Measurements from ENCODE around the gene OPCML.

The OPCML gene

GRCh38 chr11:132714859-132715440 is 817.4 kb downstream of the OPCML start:
- TF ChIP-seq CTCF (IDR thresholded peaks at IDR 0.05; ENCODE audit: low read depth, low read length), result no peak
- H3K27me3 ChIP-seq (ENCODE audit: insufficient read depth, low read depth, severe bottlenecking), result no peaks in the 10 kb centered on the region
- H3K9me3 ChIP-seq (ENCODE audit: severe bottlenecking), result no peaks in the 10 kb centered on the region
- H3K4me3 ChIP-seq (ENCODE audit: low read depth, low read length), result no peak overlapping the region
- H3K27ac ChIP-seq, result no peak overlapping the region
- no peaks in the 10 kb centered on the region for H3K36me3 ChIP-seq
- no peak for DNase-seq

GRCh38 chr11:132712466-132712865 is 819.8 kb downstream of the OPCML start:
- H3K27me3 ChIP-seq (ENCODE audit: insufficient read depth, low read depth, severe bottlenecking), result no peaks in the 10 kb centered on the region
- H3K36me3 ChIP-seq, result no peaks in the 10 kb centered on the region
- no peak for TF ChIP-seq CTCF (IDR thresholded peaks at IDR 0.05; ENCODE audit: low read depth, low read length)
- DNase-seq, result no peak
- no peak overlapping the region for H3K27ac ChIP-seq
- H3K4me3 ChIP-seq (ENCODE audit: low read depth, low read length), result no peak overlapping the region
- H3K9me3 ChIP-seq (ENCODE audit: severe bottlenecking), result no peaks in the 10 kb centered on the region

GRCh38 chr11:132704781-132705375 is 827.4 kb downstream of the OPCML start:
- H3K36me3 ChIP-seq, result no peaks in the 10 kb centered on the region

GRCh38 chr11:132692891-132693290 is 839.4 kb downstream of the OPCML start:
- H3K4me3 ChIP-seq (ENCODE audit: low read depth, low read length), result no peak overlapping the region
- no peak overlapping the region for H3K27ac ChIP-seq
- H3K27me3 ChIP-seq (ENCODE audit: insufficient read depth, low read depth, severe bottlenecking), result no peaks in the 10 kb centered on the region
- TF ChIP-seq CTCF (IDR thresholded peaks at IDR 0.05; ENCODE audit: low read depth, low read length), result no peak
- H3K36me3 ChIP-seq, result no peaks in the 10 kb centered on the region
- H3K9me3 ChIP-seq (ENCODE audit: severe bottlenecking), result peaks cover 2% of the 10 kb centered on the region
- no peak for DNase-seq

More at GRCh38 chr11:132704781-132705375, 827.4 kb downstream of the OPCML start:
- no peak for TF ChIP-seq CTCF (IDR thresholded peaks at IDR 0.05; ENCODE audit: low read depth, low read length)
- Histone ChIP-seq H3K4me3 (ENCODE audit: low read depth, low read length) (no peak overlapping the region), H3K27ac (no peak overlapping the region), H3K9me3 (ENCODE audit: severe bottlenecking) (no peaks in the 10 kb centered on the region), H3K27me3 (ENCODE audit: insufficient read depth, low read depth, severe bottlenecking) (no peaks in the 10 kb centered on the region)
- no peak for DNase-seq

- H3K27me3 ChIP-seq (ENCODE audit: insufficient read depth, low read depth, severe bottlenecking), result no peaks in the 10 kb centered on the region
- no peak for DNase-seq
- no peak overlapping the region for H3K27ac ChIP-seq
- H3K9me3 ChIP-seq (ENCODE audit: severe bottlenecking), result peaks cover 2% of the 10 kb centered on the region
- no peak overlapping the region for H3K4me3 ChIP-seq (ENCODE audit: low read depth, low read length)
- no peaks in the 10 kb centered on the region for H3K36me3 ChIP-seq
- TF ChIP-seq CTCF (IDR thresholded peaks at IDR 0.05; ENCODE audit: low read depth, low read length), result no peak
Observed at GRCh38 chr11:132691848-132692550, 840.3 kb downstream of the OPCML start.

Measured in WERI-Rb-1 (cell line).